Sigmoid colon (tissue), 7 donors: ENCODE data around the gene RFNG. TPM values are rescaled to one million over a fixed set of nuclear protein-coding genes. Genes with fewer than 3 reads are reported as not detected.

Experiments
- DNase-seq: peaks from one replicate; pipeline ENCODE4 v3.0.0-alpha.2; 2019
- H3K27ac ChIP-seq, 4 donors: fragments of 200-600 bp; sonication (generic); one replicate each; pipeline ENCODE4 v1.5.1; 2016 to 2019; ENCODE audit warnings: mild to moderate bottlenecking in 1 of 4
- H3K27me3 ChIP-seq, 3 donors: fragments of 200-600 bp; sonication (generic); one replicate each; pipeline ENCODE4 v1.5.1; 2019; ENCODE audit warnings: mild to moderate bottlenecking in 1 of 3
- H3K36me3 ChIP-seq, 4 donors: fragments of 200-600 bp; sonication (generic); one replicate each; pipeline ENCODE4 v1.5.1; 2016 to 2019
- H3K4me1 ChIP-seq, 4 donors: fragments of 200-600 bp; sonication (generic); one replicate each; pipeline ENCODE4 v1.5.1; 2017 to 2019
- H3K4me3 ChIP-seq, 4 donors: fragments of 200-600 bp; sonication (generic); one replicate each; pipeline ENCODE4 v1.5.1; 2017 to 2019; ENCODE audit warnings: mild to moderate bottlenecking in 2 of 4, moderate library complexity in 1 of 4
- H3K9me3 ChIP-seq, 4 donors: fragments of 200-600 bp in 3 of 4; sonication (generic) in 3 of 4; one replicate each; pipeline versions ENCODE4 v1.5.1 to v1.6.1; 2013 to 2019
- CTCF ChIP-seq, 4 experiments: fragments of 450-650 bp in 3 of 4; fragments of 200-600 bp in 1 of 4; IDR thresholded peaks; one replicate each; pipeline ENCODE4 v1.5.1; 2016 to 2019; ENCODE audit warnings: antibody characterized with exemption in 4 of 4, mild to moderate bottlenecking in 3 of 4, moderate library complexity in 2 of 4
- EP300 ChIP-seq, 4 donors: sonication (generic); formaldehyde crosslinking; IDR thresholded peaks; one replicate each; pipeline ENCODE4 v1.6.1; 2017; ENCODE audit warnings: antibody characterized with exemption in 4 of 4
- POLR2A ChIP-seq, 2 donors: fragments of 450-650 bp; IDR thresholded peaks; one replicate each; pipeline ENCODE4 v1.6.1; 2016; ENCODE audit warnings: antibody characterized with exemption in 2 of 2, mild to moderate bottlenecking in 2 of 2, moderate library complexity in 2 of 2
- POLR2AphosphoS5 ChIP-seq, 4 donors: sonication (generic); formaldehyde crosslinking; IDR thresholded peaks; one replicate each; pipeline ENCODE4 v1.6.1; 2017; ENCODE audit warnings: antibody characterized with exemption in 4 of 4
- WGBS, 2 donors: extraction: QIAGEN DNeasy Blood & Tissue Kit; methylation state at CpG; one replicate each; pipeline ENCODE4 v1.1.7; 2013; 5-methylcytosine and 5-hydroxymethylcytosine counted together
- intact Hi-C: fragments of 100-400 bp; cut with DNase I; formaldehyde crosslinking; loops from one replicate; pipeline ENCODE4 v1.15.1; 2023
- polyA plus RNA-seq, 3 donors: library from polyadenylated mRNA; stranded (reverse); fragments of 200-250 nt; gene quantifications; one replicate each; pipeline ENCODE4 v1.2.3, GENCODE V29; 2013
- total RNA-seq, 4 donors: library from RNA; depleted of rRNA; stranded (reverse); fragments of >200 nt; gene quantifications; one replicate each; pipeline ENCODE4 v1.1.0, GENCODE V29; 2016
- donor health status: healthy with polysubstance abuse.
- donor health status: Bipolar disorder and iron deficiency.
- donor health status: healthy.

The RFNG gene
- total and polyA plus RNA-seq, 7 donors = 13.6 to 38.6 (median 33.5) TPM

- intact Hi-C loops = no loop called here
- Histone ChIP-seq H3K4me3 (no peak overlapping the region), H3K9me3 (no peaks in the 10 kb centered on the region), H3K27me3 (no peaks in the 10 kb centered on the region), H3K27ac (no peak overlapping the region), H3K36me3 (peaks cover 81 to 100% (median 94%) of the 10 kb centered on the region in 4 donors), H3K4me1 (no peaks in the 10 kb centered on the region)
- DNase-seq = no peak
- no peak for TF ChIP-seq CTCF (IDR thresholded peaks at IDR 0.05)
- no peak for TF ChIP-seq EP300 (IDR thresholded peaks at IDR 0.05)
- no peak for TF ChIP-seq POLR2AphosphoS5 (IDR thresholded peaks at IDR 0.05)
- no peak for TF ChIP-seq POLR2A (IDR thresholded peaks at IDR 0.05)
- WGBS, 2 donors = 90 to 93% methylated on average over 25 of the region's 25 CpGs
These were observed 34.5 kb upstream of the RFNG start for GRCh38 chr17:82085931-82086764.

GRCh38 chr17:82085031-82085861, 33.6 kb upstream of the RFNG start:
- Histone ChIP-seq H3K27ac (no peak overlapping the region), H3K27me3 (no peaks in the 10 kb centered on the region), H3K36me3 (peaks cover 81 to 100% (median 95%) of the 10 kb centered on the region in 4 donors), H3K4me3 (no peak overlapping the region), H3K9me3 (no peaks in the 10 kb centered on the region), H3K4me1 (no peaks in the 10 kb centered on the region)
- TF ChIP-seq EP300 (IDR thresholded peaks at IDR 0.05) (no peak), CTCF (IDR thresholded peaks at IDR 0.05) (no peak), POLR2A (IDR thresholded peaks at IDR 0.05) (no peak), POLR2AphosphoS5 (IDR thresholded peaks at IDR 0.05) (no peak)
- WGBS, 2 donors = 91 to 92% methylated on average over 49 of the region's 49 CpGs
- no peak for DNase-seq
- intact Hi-C loops = no loop called here

DNA sequence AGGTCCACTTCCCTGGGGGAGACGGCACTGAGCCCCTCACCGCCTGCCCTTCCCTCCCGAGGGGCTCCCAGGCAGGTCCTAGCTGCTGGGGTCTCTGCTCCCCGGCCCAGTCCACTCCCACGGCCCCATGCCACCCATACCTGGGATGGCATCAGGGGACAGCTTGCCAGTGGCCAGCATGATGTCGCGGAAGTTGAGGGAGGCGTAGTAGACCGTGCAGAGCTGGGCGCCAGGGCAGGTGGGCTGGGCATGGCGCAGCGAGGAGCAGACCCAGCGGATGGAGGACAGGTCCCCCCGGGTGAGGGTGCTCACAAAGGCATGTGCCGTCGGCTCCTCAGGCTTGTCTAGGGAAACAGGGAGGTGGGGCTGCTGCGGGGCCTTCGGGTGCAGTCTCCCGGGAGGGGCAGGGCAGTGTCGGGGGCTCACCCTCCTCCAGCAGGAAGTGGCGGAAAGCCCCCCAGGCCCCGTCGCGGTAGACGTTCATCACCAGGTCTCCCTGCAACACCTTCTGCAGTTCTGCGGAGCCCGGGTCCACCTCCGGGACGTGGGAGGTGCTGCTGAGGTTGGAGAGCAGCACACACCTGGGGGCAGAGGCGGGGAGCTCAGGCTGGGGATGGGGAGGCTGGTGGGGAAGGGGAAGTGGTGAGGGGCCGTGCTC, 32.9 kb upstream of the RFNG start:
- no peak overlapping the region for H3K27ac ChIP-seq
- no peaks in the 10 kb centered on the region for H3K9me3 ChIP-seq
- H3K4me3 ChIP-seq = no peak overlapping the region
- TF ChIP-seq CTCF (IDR thresholded peaks at IDR 0.05) (no peak), POLR2A (IDR thresholded peaks at IDR 0.05) (no peak), POLR2AphosphoS5 (IDR thresholded peaks at IDR 0.05) (no peak), EP300 (IDR thresholded peaks at IDR 0.05) (no peak)
- 94 to 95% methylated on average over 31 of the region's 31 CpGs for WGBS, 2 donors
- H3K36me3 ChIP-seq = peaks cover 78 to 100% (median 93%) of the 10 kb centered on the region in 4 donors
- intact Hi-C loops = no loop called here
- H3K4me1 ChIP-seq = no peaks in the 10 kb centered on the region
- no peak for DNase-seq
- no peaks in the 10 kb centered on the region for H3K27me3 ChIP-seq

DNA sequence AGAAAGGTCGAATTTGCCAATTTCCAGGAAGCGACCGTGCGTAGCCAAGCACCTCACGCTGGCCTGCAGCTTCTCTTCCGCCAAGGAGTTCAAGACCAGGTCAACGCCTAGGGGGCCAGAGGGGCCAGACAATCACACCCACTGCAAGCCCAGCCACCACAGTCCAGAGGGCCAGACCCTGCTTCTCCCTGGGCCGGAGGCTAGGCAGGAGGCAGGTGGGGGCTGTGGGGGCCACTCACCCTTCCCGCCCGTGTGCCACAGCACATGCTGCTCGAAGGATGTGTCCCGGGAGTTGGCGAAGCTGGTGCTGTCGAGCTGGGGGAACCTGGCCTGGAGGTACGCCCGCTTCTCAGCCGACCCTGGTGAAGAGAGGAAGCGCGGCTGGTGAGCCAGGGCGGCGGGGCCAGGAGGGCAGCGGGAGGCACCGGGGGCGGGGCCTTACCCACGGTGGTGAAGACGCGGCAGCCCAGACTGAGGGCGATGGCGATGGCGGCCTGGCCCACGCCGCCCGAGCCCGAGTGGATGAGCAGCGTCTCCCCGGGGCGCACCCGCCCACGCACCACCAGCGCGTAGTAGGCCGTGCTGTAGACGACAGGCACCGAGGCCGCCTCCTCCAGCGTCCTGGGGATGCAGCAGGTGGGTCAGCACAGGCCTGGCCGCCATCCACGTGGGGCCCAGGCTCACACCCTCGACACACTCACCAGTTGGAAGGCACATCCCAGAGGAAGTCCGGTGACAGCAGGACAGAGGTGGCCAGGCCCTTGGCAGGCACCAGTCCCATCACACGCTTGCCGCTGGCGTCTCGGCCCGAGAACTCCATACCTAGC, 32.1 kb upstream of the RFNG start:
- intact Hi-C loops = no loop called here
- no peak for DNase-seq
- Histone ChIP-seq H3K4me3 (no peak overlapping the region), H3K36me3 (peaks cover 70 to 100% (median 92%) of the 10 kb centered on the region in 4 donors), H3K27ac (no peak overlapping the region), H3K9me3 (no peaks in the 10 kb centered on the region), H3K4me1 (no peaks in the 10 kb centered on the region), H3K27me3 (no peaks in the 10 kb centered on the region)
- WGBS, 2 donors = 93 to 94% methylated on average over 55 of the region's 55 CpGs
- TF ChIP-seq POLR2A (IDR thresholded peaks at IDR 0.05) = no peak
- TF ChIP-seq CTCF (IDR thresholded peaks at IDR 0.05) = no peak
- no peak for TF ChIP-seq POLR2AphosphoS5 (IDR thresholded peaks at IDR 0.05)
- TF ChIP-seq EP300 (IDR thresholded peaks at IDR 0.05) = no peak
